HG03460 (cell line): Measurements from ENCODE around the gene EYA4.
"Not testable (repeated sequence)": the region's sequence is repeated elsewhere in the genome, so short reads cannot be mapped to it uniquely, and the experiment has no call there.

Source experiments
- ATAC-seq: cut with Tn5 transposase; IDR thresholded peaks from one replicate; pipeline ENCODE4 v1.9.1; 2021; ENCODE audit not compliant: unreplicated experiment

Gene EYA4

DNA sequence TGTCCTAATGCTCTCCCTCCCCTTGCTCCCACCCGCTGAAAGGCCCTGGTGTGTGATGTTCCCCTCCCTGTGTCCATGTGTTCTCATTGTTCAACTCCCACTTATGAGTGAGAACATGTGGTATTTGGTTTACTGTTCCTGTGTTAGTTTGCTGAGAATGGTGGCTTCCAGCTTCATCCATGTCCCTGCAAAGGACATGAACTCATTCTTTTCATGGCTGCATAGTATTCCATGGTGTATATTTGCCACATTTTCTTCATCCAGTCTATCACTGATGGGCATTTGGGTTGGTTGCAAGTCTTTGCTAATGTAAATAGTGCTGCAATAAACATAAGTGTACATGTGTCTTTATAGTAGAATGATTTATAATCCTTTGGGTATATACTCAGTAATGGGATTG is 313.0 kb downstream of the EYA4 start:
- not testable (repeated sequence) for ATAC-seq

DNA sequence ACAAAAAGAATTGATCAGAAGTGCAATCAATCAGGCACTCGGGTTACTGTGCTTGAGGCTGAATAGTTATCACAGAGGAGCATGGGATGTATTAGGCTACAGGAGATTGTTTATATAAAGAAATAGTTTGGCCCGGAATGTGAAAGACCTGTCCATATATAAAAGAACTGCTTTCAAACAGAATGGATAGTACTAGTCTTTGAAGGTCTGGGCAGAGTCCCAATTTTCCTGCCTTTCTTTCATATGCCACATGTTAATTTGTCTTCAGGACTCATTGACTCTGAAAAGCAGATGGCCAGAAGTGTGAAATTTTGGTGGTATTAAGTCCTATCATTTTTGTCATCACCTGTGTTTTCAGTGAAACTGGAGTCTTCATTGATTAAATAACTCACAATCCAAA is 314.5 kb downstream of the EYA4 start:
- ATAC-seq: no peak

DNA sequence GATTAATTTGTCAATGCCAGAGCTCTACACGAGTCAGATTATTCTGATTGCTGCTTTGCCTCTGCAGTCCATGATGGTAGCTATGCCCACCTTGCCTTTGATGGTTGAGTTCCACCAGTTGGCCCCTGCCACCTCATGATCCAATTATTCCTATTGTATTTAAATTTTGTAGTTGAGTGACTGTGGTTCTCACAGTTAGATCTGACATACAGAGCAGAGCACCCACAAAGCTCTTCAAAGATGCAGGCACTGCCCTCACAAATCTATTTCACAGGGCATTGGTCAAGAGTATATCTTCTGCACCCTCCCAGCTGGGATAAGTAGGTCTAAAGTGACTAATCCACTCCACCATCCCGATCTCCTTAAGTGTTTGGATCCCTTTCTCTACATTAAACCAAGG is 318.8 kb downstream of the EYA4 start:
- ATAC-seq: no peak

DNA sequence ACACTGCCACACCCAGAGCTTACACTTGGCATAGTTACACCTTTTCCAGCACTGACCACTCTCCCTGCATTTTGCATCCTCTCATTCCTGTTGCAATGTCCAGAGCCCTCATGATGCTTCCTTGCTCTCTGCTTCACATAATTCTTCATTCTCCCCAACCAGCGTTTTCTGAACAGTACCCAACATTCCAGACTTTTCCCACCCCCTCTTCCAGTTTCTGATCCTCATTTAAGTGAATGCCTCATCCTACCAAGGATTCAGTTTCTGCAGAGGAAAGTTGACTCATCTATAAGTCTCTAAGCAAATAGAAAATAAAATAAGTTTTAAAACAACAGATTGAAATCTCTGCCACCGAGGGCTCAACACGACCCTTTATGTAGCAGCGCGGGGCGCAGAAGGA is 326.5 kb downstream of the EYA4 start:
- ATAC-seq: no peak

DNA sequence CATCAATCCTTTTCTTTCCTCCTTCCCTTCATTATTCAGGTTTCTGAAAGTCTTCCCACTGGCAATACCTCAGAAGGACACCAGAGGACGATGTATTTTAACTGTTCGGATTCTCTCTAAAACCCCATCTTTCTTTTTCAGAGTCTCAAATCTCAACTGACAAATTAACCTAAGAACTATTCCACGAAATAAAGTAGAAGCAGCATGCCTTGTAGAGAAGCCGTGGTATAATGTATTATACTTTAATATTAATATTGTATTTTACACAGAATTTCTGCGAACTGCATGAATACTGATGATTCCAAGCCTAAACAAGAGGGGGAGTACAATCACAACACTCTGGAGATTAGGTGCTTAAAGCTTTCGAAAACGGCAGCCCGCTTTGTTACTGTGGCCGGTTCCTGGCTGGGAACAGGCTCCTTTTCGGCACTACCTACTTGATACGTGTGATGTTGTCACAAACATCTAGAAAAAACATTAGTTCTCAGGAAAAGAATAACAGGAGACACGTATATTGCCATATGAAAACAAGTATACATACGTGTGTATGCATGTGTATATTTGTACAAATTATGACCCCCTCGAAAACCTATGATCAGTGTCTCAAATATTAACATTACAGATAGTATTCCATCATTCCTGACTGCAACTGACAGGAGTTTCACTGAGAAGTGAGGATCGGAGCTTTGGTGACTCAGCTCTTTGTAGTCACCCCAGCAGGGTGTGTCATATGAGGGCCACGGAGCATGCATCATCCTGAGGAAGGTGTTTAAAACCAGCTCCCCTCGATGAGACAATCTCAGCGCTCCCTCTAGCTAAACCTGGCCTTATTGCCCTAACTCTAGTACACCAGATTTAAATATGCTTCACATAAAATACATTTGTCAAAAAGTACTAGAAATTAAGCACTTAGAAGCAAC is 328.1 kb downstream of the EYA4 start:
- peak; percentile 59 for ATAC-seq

DNA sequence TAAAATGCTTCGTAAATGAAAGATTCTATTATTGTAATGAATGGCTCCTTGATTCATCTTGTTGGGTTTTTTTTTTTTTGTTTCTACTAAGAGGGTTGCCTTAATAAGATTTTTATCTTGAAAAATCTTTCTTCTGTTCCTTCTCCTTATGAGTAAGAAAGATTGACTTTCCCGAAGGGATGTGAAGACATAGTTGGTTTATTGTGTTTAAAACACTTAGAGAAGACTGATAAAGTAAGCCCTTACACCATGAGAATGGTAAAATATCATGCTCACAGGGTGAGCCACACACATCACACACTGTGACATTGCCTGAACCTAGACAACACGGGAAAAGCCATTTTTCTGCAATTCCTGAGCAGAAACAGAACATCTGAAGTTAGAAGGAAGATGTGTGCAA is 330.5 kb downstream of the EYA4 start:
- ATAC-seq: no peak

DNA sequence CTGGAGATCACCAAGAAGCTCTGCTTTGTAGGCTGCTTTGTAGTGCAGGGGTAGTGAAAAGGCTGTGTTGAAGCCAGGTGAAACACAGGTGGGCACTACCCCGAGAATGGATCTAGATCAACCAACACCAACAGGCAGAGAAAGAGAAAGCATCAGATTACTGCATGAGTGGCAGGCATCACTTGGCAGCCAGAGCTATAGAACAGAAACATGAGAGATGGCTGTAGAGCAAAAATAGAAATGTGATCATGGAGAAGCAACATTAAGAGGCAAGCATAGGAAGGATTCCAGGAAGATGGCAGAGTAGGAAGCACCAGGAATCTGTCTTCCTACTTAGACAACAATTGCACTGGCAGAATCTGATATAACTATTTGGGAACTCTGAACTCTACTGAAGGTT is 336.7 kb downstream of the EYA4 start:
- no peak for ATAC-seq
